ENCODE data around the gene L2HGDH. TPM values are rescaled to one million over a fixed set of nuclear protein-coding genes. Genes with fewer than 3 reads are reported as not detected.
A peak's percentile ranks its signal among the peaks of the same experiment; 100 is the strongest.

L2HGDH gene
- total RNA-seq, 3 donors from 2014 or later (not counting 1 experiment from before 2014, with no cell fraction given): 4.2 to 5.6 (median 5.4) TPM

DNA sequence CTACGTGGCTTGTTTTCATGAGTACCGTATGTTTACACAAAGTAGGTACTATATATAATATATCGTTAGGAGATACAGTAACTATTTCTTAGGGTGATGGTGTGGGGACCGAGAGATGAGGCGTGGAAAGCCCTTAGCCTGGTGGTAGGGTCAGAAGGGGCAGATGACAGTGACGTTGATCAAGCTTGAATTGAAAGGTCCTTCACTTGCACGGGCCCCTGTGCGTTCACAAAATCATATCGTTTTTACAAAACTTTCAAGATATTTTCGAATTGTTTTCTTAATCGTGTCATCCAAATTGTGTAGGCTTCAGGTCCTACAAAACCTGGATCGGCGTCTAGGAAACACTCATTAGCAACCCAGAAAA is 79.8 kb downstream of the L2HGDH start:
- Mint-ChIP-seq H3K4me1 (peaks cover 29 to 32% of the 10 kb centered on the region in 2 donors), H3K27ac (peak overlapping the region; percentile 92 to 96), H3K4me3 (peak overlapping the region; percentile 89), H3K36me3 (no peaks in the 10 kb centered on the region), H3K9me3 (no peaks in the 10 kb centered on the region), H3K27me3 (ENCODE audit: low read depth in 2 of 2) (no peaks in the 10 kb centered on the region)
- Histone ChIP-seq H3K27me3 (ENCODE audit: control insufficient read depth, insufficient read depth, low read length) (no peaks in the 10 kb centered on the region), H3K4me1 (ENCODE audit: control insufficient read depth, insufficient read depth, low read length) (peaks cover 14% of the 10 kb centered on the region), H3K27ac (ENCODE audit: low read length) (peak overlapping the region; percentile 83), H3K9me3 (ENCODE audit: control insufficient read depth, insufficient read depth, low read length) (no peaks in the 10 kb centered on the region), H3K36me3 (ENCODE audit: control insufficient read depth, insufficient read depth, low read length) (no peaks in the 10 kb centered on the region), H3K4me3 (ENCODE audit: low read length) (peak overlapping the region; percentile 65)
- WGBS (ENCODE audit: insufficient coverage): 65% methylated on average over 12 of the region's 13 CpGs
- intact Hi-C loops (cut with micrococcal nuclease): loop anchor here (5.0 kb wide), 3 partner anchors 80 to 370 kb away; partner anchors contain the start of genes CDKL1, DMAC2L and L2HGDH
- DNase-seq (no peak), ATAC-seq (no peak)
- TF ChIP-seq, protein P1, sequence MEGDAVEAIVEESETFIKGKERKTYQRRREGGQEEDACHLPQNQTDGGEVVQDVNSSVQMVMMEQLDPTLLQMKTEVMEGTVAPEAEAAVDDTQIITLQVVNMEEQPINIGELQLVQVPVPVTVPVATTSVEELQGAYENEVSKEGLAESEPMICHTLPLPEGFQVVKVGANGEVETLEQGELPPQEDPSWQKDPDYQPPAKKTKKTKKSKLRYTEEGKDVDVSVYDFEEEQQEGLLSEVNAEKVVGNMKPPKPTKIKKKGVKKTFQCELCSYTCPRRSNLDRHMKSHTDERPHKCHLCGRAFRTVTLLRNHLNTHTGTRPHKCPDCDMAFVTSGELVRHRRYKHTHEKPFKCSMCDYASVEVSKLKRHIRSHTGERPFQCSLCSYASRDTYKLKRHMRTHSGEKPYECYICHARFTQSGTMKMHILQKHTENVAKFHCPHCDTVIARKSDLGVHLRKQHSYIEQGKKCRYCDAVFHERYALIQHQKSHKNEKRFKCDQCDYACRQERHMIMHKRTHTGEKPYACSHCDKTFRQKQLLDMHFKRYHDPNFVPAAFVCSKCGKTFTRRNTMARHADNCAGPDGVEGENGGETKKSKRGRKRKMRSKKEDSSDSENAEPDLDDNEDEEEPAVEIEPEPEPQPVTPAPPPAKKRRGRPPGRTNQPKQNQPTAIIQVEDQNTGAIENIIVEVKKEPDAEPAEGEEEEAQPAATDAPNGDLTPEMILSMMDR (IDR thresholded peaks at IDR 0.05): no peak

DNA sequence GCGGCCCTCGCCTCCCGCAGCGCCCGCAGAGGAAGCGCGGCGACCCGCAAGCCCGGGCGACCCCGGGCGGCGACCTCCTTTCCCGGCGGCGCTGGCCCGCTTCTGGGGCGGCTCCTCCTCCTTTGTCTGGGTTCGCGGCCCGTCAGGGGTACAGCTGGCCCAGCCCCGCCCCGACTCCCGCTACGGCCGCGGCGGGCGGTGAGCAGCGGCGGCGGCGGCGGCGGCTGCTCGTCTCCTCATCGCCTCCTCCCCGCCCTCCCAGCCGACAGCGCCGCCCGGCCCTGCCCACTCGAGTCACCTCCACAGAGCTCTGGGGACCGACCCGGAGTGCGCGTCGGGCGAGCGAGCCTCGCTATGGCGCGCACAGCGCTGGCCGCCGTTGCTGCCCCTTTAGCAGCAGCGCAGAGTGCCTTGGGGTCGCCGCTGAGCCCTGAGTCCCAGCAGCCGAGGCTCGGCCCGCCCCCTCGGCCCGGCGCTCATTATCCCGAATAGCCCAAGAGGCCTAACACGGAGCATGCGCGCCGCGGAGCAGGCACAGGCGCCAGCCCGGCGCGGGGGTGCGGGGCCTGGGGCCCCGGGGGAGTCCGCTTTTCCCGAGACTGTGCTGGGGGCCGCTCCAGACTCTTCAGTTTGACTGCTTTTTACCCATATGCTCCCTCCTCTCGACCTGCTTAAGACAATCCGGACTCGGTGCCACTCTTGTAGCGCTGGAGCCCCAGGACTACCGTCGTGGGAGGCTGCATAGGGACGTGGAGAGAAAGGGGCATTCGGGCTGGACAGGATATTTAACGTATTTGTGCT is 80.4 kb downstream of the L2HGDH start, which contains the start of gene SOS2:
TSS of gene SOS2 (minus strand) at position 104 of the 801 bp plus-strand sequence. CDS start 295 bp downstream, outside the sequence.
- Mint-ChIP-seq H3K9me3 (no peaks in the 10 kb centered on the region), H3K27me3 (ENCODE audit: low read depth in 2 of 2) (no peaks in the 10 kb centered on the region)

DNA sequence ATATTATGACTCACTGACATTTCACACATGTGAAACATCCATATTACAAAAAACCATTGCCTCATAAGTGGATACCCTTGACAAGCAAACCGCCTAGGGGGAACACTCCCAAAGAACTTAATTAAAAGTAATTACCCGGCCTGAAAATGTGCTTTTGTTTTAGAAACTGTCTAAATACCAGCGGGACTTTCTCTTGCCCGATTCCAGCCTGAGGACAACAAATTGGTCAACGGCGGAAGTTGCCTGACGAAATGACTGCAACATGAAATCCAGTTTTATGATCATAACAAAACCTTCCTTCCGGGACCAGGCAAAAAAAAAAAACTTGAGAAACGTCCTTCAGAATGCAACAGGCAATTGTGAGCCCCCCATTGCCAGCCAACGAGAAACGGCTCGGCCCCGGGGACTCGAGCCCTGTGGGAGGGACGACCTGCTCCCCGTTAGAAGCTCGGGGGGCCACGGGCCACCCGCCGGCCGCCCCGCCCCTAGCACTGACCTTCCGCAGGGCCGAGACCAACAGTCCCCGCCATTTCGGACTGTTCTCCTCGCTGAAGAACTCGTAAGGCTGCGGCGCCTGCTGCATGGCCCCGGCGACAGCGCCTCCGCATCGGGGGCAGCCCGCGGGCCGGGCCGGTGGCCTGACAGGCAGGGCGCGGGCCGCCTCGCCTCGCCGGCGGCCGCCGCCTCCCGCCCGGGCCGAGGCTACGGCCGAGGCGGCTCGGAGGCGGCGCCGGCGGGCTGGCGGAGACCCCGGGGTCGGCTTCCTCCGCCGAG is 81.1 kb downstream of the L2HGDH start:
- intact Hi-C loops (cut with micrococcal nuclease): loop anchor here (2.0 to 5.0 kb wide), 4 partner anchors 81 to 369 kb away; partner anchors contain the start of genes CDKL1, DMAC2L, L2HGDH and MAP4K5
- Mint-ChIP-seq H3K27ac (peak overlapping the region; percentile 92 to 96), H3K27me3 (ENCODE audit: low read depth in 2 of 2) (no peaks in the 10 kb centered on the region), H3K4me3 (peak overlapping the region; percentile 89), H3K36me3 (no peaks in the 10 kb centered on the region), H3K9me3 (no peaks in the 10 kb centered on the region), H3K4me1 (peaks cover 43% of the 10 kb centered on the region in 2 donors)
- H3K27ac ChIP-seq (ENCODE audit: low read length): peak overlapping the region; percentile 98
- under 1% methylated on average over 64 of the region's 64 CpGs for WGBS (ENCODE audit: insufficient coverage)
- H3K27me3 ChIP-seq (ENCODE audit: control insufficient read depth, insufficient read depth, low read length): no peaks in the 10 kb centered on the region
- TF ChIP-seq, protein P1 (IDR thresholded peaks at IDR 0.05): no peak
- H3K4me3 ChIP-seq (ENCODE audit: low read length): peak overlapping the region; percentile 95
- peak; percentile 42 to 69 for DNase-seq
- peak; percentile 33 to 48 (median 34) for ATAC-seq
- H3K36me3 ChIP-seq (ENCODE audit: control insufficient read depth, insufficient read depth, low read length): no peaks in the 10 kb centered on the region
- peaks cover 14% of the 10 kb centered on the region for H3K4me1 ChIP-seq (ENCODE audit: control insufficient read depth, insufficient read depth, low read length)
- H3K9me3 ChIP-seq (ENCODE audit: control insufficient read depth, insufficient read depth, low read length): no peaks in the 10 kb centered on the region

More for the DNA sequence above, 80.4 kb downstream of the L2HGDH start, which contains the start of gene SOS2:
- no peaks in the 10 kb centered on the region for H3K9me3 ChIP-seq (ENCODE audit: control insufficient read depth, insufficient read depth, low read length)
- intact Hi-C loops (cut with micrococcal nuclease): loop anchor here (2.0 to 5.0 kb wide), 4 partner anchors 81 to 369 kb away; partner anchors contain the start of genes CDKL1, DMAC2L, L2HGDH and MAP4K5
- H3K4me3 ChIP-seq (ENCODE audit: low read length): peak within 1 kb of the TSS; percentile 95
- H3K4me1 ChIP-seq (ENCODE audit: control insufficient read depth, insufficient read depth, low read length): peaks cover 14% of the 10 kb centered on the region
- peak within 1 kb of the TSS; percentile 92 to 96 for H3K27ac Mint-ChIP-seq
- TF ChIP-seq, protein P1 (IDR thresholded peaks at IDR 0.05): no peak
- H3K27me3 ChIP-seq (ENCODE audit: control insufficient read depth, insufficient read depth, low read length): no peaks in the 10 kb centered on the region
- peaks cover 35% of the 10 kb centered on the region in 2 donors for H3K4me1 Mint-ChIP-seq
- H3K27ac ChIP-seq (ENCODE audit: low read length): peak within 1 kb of the TSS; percentile 98
- no peaks in the 10 kb centered on the region for H3K36me3 ChIP-seq (ENCODE audit: control insufficient read depth, insufficient read depth, low read length)
- no peaks in the 10 kb centered on the region for H3K36me3 Mint-ChIP-seq
- under 1% methylated on average over 90 of the region's 90 CpGs for WGBS (ENCODE audit: insufficient coverage)
- DNase-seq (peak; percentile 83 to 85), ATAC-seq (peak; percentile 78 to 93 (median 86))
- peak within 1 kb of the TSS; percentile 89 for H3K4me3 Mint-ChIP-seq
